HG03460 (cell line): ENCODE measurements around the gene HTR2A.
"Not testable (repeated sequence)": the region's sequence is repeated elsewhere in the genome, so short reads cannot be mapped to it uniquely, and the experiment has no call there.

ENCODE experiments used
- ATAC-seq: cut with Tn5 transposase; IDR thresholded peaks from one replicate; pipeline ENCODE4 v1.9.1; 2021; ENCODE audit not compliant: unreplicated experiment

HTR2A gene

DNA sequence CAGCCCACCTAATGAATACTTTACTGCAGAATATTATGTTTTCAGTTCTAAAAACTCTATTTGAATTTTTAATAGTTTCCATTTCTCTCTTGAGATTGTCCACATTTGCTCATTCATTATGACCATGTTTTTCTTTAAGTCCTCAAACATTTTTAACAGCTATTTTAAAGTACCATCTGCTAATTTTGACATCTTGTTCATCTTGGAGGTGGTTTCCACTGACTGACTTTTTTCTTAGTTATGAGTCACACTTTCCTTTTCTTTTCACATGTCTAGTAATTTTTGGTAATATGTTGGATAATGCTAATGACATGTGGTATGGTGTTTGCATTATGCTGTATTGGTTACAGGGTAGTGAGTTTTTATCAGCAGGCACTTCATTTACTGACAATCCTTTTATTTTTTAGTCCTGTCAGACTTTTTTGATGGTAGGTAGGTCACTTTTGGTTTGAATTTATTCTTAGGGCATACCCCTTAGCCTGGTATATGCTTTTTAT is 84.5 kb downstream of the HTR2A start:
- ATAC-seq: no peak

DNA sequence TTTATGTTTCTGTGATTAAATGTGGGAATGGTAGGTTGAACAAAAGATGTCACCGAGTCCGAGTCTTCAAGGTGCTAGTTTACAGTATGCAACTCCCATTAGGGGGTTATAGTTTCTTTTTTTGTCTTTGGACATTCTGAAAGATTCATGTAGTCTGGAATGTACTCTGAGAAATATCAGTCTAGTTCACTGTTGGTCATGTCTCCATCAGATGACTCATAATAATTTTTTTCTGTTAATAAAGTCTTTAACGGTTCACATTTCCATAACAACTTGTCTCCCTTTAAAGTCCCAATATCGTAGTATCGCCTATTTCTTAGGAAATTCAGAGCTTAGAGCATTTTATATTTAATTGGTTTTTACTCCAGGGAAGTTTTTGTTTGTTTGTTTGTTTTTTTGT is 86.4 kb downstream of the HTR2A start:
- no peak for ATAC-seq

DNA sequence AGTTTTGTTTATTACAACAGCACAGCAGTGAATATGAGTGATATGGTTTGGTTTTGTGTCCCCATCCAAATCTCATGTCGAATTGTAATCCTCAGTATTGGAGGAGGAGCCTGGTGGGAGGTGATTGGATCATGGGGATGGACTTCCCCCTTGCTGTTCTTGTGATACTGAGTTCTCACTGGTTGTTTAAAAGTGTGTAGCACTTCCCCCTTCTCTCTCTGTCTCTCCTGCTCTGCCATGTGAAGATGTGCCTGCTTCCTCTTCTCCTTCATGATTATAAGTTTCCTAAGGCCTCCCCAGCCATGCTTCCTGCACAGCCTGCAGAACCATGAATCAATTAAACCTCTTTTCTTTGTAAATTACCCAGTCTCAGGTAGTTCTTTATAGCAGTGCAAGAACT is 91.9 kb downstream of the HTR2A start:
- not testable (repeated sequence) for ATAC-seq

DNA sequence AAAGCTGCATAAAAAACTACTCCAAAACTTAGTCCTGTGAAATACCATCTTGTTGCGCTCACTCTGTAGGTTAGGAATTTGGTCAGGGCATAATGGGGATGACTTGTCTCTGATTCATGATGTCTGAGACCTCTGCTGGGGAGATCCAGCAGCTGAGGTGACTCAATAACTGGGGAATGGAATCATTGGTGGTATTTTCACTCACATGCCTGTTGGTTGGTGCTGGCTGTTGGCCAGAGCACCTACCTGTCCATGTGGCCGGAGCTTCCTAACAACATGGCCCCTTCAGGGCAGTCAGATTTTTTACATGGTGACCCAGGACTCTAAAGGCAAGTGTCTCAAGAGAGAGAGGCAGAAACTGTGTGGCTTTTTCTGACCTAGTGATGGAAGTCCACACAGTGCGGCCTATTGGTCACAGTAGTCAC is 92.5 kb downstream of the HTR2A start:
- ATAC-seq: no peak

- no peak for ATAC-seq
These were observed 93.3 kb downstream of the HTR2A start for GRCh38 chr13:46803586-46803985.

- ATAC-seq: no peak
These were observed 95.0 kb downstream of the HTR2A start for GRCh38 chr13:46801858-46802257.

DNA sequence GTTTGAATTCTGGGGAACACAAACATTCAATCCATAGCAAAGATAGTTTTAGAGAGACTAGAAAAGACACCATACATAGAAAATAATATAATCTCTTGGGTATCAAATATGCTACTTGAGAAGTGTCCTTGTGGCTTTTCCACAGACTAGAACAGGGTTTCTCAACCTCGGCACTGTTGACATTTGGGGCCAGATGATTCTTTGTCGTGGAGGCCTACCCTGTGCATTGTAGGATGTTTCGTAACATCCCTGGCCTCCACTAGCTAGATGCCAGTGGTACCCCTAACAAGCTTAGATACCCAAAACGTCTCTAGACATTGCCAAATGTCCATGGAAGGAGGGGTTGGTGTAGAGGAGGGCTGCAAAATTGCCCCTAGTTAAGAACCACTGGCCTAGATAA is 97.7 kb downstream of the HTR2A start:
- no peak for ATAC-seq

DNA sequence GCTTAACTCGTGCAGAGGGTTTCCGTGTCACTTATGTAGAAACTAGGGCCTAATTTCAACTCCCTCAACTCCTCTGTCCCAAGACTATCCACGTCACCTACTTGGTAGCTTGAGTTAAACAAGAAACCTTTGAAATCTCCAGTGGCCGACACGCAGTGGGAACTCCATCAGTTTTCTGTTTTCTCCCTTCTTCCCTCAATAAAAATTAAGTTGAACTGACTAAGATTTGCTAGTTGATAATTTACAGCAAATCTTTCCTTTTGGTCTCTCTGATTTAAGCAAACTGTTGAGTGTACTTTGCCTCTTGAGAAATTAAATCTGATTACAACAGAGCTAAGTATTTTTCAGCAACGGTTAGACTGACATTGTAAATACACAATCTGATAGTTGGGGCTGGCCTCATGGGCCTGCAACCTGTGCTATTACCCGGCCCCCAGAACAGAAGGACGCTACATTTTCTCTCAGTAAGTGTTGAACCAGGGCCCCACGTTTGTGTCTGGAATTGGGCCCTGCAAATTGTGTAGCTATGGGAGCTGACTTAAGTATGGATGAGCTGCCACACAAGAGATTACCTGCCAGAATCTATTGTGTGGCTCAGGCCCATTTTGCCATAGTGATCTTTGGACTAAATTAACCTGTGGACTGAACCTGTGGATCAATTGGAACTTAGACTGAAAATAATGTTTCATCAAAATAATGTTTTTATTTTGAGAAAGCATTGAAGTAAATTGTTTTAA is 99.2 kb downstream of the HTR2A start:
- no peak for ATAC-seq

GRCh38 chr13:46796515-46797474 is 100.1 kb downstream of the HTR2A start, which contains the start of gene ESD:
Gene ESD, minus strand, starts transcription at chr13:46797161. Its CDS starts 5,748 bp downstream, at chr13:46791413.
- ATAC-seq: peak; percentile 90

DNA sequence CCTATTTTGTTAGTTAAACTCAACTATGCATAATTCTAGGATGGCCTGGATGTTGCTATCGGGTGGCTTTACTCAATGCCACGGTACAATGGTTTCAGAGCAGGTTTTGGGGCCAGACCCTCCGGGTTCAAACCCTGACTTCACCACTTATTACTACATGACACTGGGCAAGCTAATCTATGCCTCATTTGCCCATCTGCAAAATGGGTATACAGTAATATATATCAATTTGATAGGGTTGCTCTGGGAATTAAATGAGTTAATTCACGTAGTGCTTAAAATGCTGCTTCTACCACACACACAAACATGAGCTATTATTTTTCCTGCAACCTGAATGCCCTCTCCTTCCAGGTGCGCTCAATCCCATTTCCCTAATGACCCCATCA is 100.7 kb downstream of the HTR2A start:
- ATAC-seq: no peak

- ATAC-seq: no peak
These were observed 101.5 kb downstream of the HTR2A start for GRCh38 chr13:46795321-46795720.

DNA sequence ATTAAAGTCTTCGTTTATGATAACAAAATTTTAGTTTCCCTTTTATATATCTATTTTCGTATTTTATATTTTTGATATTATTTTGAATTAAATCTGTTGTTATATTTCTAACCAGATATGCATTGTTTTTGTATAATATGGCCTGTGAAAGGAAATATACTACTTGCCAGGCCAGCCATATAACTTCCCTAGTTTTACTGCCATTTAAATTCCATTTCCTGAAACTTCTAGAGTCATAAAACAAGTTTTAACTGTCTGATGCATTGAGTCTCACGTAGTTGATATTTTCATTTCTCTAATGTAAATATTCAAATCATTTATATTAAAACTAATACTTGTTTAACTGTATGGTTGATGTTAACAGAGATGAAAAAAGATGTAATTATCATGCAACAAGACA is 113.3 kb downstream of the HTR2A start:
- no peak for ATAC-seq

DNA sequence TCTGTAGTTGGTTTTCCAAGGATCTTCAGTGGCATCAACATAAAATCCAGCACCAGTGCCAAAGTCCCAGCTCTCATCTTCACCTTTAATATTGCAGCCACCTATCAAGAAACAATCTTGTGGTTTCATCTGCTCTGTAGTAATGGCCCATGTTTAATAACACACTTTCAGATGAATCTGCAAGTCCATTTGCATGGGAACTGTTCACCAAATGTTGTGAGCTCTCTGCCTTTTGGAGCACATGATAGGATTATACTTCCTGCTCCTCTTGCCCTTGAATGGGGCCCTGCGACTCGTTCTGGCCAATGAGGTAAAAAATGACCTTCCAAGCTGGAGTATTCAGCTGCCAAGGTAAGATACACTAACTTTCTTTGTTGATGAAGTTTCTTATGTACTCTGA is 114.2 kb downstream of the HTR2A start:
- ATAC-seq: no peak

DNA sequence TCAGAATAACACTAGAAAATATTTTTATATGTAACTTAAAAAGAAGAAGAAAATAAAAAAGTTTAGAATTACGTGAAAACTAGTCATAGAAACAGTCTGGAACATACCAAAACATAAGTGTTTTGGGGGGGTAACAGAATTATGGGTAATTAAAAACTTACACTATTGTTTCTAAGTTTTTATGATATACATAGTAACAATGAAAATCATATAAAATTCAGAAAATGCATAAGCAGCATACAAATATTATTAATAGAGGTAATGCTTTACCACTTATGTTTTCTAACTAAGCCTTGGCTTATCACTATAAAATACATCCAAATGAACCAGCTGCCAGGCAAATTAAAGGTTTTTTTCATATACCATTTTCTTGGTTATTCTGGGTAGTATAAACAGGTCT is 114.8 kb downstream of the HTR2A start:
- no peak for ATAC-seq
